CD4-positive, alpha-beta T cell treated with Interferon gamma for 1 hour (primary cell): ENCODE measurements around the gene ALAS1.

ENCODE experiments used
- DNase-seq: peaks from one replicate; pipeline ENCODE4 v3.0.0-alpha.2; 2020

ALAS1 gene

GRCh38 chr3:52202384-52203077, 4.6 kb downstream of the ALAS1 start:
- no peak for DNase-seq

GRCh38 chr3:52203701-52204100, 5.7 kb downstream of the ALAS1 start:
- no peak for DNase-seq

GRCh38 chr3:52204337-52205073, 6.5 kb downstream of the ALAS1 start:
- no peak for DNase-seq

- DNase-seq = no peak
Observed at GRCh38 chr3:52205727-52206372, 7.9 kb downstream of the ALAS1 start.

- no peak for DNase-seq
Observed at GRCh38 chr3:52208556-52208955, 10.6 kb downstream of the ALAS1 start.

- no peak for DNase-seq
Observed at GRCh38 chr3:52210037-52210436, 12.1 kb downstream of the ALAS1 start.

- no peak for DNase-seq
Observed at GRCh38 chr3:52210550-52211046, 12.6 kb downstream of the ALAS1 start.

- DNase-seq = no peak
Observed at GRCh38 chr3:52211268-52211891, 13.4 kb downstream of the ALAS1 start.

GRCh38 chr3:52213005-52213404, 15.0 kb downstream of the ALAS1 start:
- no peak for DNase-seq

- DNase-seq = no peak
Observed at GRCh38 chr3:52213901-52214300, 15.9 kb downstream of the ALAS1 start.

GRCh38 chr3:52215351-52215750, 17.4 kb downstream of the ALAS1 start:
- DNase-seq = no peak

GRCh38 chr3:52216585-52217408, 18.8 kb downstream of the ALAS1 start:
- DNase-seq = peak; percentile 17

GRCh38 chr3:52217409-52217805, 19.4 kb downstream of the ALAS1 start:
- no peak for DNase-seq

- DNase-seq = no peak
Observed at GRCh38 chr3:52218026-52218425, 20.1 kb downstream of the ALAS1 start.

GRCh38 chr3:52218454-52218853, 20.5 kb downstream of the ALAS1 start:
- peak; percentile 22 for DNase-seq

GRCh38 chr3:52218937-52219650, 21.1 kb downstream of the ALAS1 start:
- no peak for DNase-seq

- DNase-seq = peak; percentile 78
Observed at GRCh38 chr3:52220380-52221026, 22.5 kb downstream of the ALAS1 start.

GRCh38 chr3:52221141-52221562, 23.2 kb downstream of the ALAS1 start:
- DNase-seq = no peak

- peak; percentile 51 for DNase-seq
Observed at GRCh38 chr3:52221563-52222318, 23.8 kb downstream of the ALAS1 start.
